Stimulated activated CD4-positive, alpha-beta T cell treated with anti-CD3 and anti-CD28 coated beads, Interleukin-4, amount 100 ng/mL, for 1 hour (primary cell): ENCODE data around the gene HTT.
A peak's percentile ranks its signal among the peaks of the same experiment; 100 is the strongest.

Experiments
- DNase-seq: peaks from one replicate; pipeline ENCODE4 v3.0.0-alpha.2; 2020

The HTT gene

GRCh38 chr4:3177905-3178304 is 103.4 kb downstream of the HTT start:
- DNase-seq, result no peak

- DNase-seq, result no peak
These were observed 103.9 kb downstream of the HTT start for GRCh38 chr4:3178351-3178750.

- no peak for DNase-seq
These were observed 104.7 kb downstream of the HTT start for GRCh38 chr4:3179126-3179706.

GRCh38 chr4:3183008-3183407 is 108.5 kb downstream of the HTT start:
- DNase-seq, result no peak

- DNase-seq, result no peak
These were observed 110.2 kb downstream of the HTT start for GRCh38 chr4:3184725-3185124.

GRCh38 chr4:3186609-3187008 is 112.1 kb downstream of the HTT start:
- no peak for DNase-seq

- no peak for DNase-seq
These were observed 113.6 kb downstream of the HTT start for GRCh38 chr4:3188118-3188517.

DNA sequence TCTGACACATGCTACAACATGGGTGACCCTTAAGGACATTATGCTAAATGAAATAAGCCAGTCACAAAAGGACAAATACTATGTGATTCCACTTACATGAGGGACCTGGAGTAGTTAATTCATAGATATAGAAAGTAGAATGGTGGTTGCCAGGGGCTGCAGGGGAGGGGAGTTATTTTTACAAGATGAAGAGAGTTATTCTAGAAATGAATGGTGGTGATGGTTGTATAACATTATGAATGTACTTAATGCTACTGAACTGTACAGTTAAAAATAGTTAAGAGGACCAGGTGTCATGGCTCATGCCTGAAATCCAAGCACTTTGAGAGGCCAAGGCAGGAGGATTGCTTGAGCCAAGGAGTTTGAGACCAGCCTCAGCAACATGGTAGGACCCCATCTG is 115.0 kb downstream of the HTT start:
- no peak for DNase-seq

GRCh38 chr4:3190549-3190948 is 116.1 kb downstream of the HTT start:
- no peak for DNase-seq

DNA sequence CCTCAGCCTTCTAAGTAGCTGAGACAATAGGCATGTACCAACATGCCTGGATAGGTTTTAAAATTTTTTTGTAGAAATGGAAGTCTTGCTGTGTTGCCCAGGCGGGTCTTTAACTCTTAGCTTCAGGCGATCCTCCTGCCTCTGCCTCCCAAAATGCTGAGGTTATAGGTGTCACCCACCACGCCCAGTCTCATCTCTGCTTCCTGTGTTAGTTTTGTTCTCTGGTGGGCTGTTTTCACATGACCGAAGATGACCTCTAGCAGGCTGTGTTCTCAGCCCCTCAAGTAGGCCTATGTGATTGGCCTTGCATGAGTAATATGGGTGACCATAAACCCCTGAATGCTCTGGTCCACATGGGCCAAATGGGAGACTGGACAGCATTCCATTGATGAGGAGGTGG is 117.7 kb downstream of the HTT start:
- DNase-seq, result no peak

DNA sequence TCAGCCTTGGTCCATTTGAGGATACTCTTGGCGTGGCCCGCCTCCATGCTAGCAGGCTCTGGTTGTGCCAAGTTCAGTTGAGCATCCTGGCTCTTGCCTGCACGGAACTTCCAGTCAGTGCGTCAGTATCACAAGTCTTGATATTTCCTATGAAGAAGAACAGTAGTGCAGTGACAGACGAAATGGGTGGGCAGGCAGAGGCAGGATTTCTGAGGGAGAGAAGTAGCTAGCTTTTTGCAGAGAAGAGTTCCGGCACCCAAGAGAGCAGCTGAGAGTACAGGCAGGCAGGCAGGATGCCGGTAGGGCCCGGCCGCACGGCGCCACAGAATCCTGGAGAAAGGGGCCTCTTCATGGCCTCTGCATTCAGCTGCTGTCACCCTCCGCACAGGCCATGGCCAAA is 118.3 kb downstream of the HTT start:
- no peak for DNase-seq

DNA sequence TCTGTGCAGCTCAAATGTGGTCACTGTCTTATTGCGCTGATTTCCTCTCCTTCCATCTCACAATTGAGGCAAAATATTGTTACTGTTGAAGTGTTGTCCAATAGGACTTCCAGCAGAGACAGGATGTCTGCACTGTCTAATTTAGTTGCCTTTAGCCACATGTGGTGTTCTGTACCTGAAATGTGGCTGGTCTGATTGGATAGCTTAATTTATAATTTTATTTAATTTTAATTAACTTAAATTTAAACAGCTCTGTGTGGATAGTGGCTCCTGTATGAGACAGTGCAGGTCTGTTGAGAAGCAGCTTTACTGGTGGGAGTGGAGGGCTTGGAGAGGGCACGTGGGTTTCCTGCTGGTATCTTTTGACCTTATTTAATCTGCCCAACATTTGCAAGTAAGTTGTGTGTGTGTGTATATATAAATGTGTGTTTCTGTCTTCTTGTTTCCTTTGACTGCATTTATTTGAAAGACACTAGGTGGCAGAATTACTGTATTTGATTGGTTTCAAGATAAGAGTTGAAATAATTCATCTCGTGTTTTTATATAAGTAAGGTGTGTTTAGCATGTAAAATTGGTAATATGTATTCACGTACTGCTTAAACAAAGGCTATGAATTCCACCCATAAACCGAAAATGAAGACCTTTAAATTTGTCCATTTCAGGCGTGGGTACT is 119.2 kb downstream of the HTT start:
- no peak for DNase-seq

GRCh38 chr4:3196670-3197359 is 122.3 kb downstream of the HTT start:
- DNase-seq, result no peak

DNA sequence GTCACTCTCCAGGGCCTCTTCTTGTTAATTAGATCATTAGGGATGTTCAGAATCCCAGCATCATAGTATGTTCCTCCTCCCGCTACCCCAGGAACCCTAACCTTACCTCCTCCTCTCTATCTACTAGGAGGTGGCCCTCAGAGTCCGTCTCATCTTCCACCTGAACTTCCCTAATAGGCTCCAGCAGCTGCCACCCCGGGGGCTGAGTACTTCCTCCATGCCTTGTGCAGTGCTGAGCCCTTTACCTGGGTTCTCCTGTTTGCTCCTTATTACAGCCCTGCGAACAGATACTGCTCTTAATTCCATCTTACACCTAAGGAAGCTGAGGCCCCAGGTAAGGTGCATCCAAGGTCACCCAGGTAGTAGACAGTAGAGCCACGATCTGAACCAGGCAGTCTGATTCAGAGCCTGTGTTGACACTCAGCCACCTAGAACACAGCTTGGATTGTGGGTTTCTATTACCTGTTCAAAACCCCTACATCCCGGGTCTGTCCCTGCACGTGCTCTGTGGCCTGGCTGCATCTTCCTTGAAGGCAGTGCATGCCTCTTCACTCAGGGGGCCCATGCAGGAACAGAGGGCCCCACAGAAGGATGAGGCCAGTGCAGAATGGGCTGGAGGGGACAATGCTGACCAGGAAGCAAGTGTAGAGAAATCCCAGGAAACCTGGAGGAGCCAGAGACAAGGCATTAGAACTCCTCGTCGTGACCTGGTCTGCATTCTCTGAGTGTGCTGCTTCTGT is 123.1 kb downstream of the HTT start:
- no peak for DNase-seq

DNA sequence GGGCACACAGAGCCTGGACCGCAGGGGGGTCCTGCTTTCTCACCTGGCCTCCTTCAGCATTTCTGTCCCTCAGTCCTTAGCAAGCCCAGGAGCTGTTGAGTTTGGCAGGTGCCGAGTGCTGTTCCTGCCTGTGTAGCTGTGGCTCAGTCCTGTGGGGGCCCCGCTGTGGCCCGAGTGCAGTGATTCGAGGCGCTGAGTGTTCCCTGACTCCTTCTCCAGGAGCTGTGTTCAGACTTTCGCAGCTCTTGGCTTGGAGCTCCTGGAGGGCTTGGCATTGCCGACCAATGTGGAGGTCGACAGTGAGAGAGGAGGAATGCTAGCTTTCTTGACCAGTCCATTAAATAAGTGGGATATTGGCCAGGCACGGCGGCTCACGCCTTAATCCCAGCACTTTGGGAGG is 124.4 kb downstream of the HTT start:
- no peak for DNase-seq

DNA sequence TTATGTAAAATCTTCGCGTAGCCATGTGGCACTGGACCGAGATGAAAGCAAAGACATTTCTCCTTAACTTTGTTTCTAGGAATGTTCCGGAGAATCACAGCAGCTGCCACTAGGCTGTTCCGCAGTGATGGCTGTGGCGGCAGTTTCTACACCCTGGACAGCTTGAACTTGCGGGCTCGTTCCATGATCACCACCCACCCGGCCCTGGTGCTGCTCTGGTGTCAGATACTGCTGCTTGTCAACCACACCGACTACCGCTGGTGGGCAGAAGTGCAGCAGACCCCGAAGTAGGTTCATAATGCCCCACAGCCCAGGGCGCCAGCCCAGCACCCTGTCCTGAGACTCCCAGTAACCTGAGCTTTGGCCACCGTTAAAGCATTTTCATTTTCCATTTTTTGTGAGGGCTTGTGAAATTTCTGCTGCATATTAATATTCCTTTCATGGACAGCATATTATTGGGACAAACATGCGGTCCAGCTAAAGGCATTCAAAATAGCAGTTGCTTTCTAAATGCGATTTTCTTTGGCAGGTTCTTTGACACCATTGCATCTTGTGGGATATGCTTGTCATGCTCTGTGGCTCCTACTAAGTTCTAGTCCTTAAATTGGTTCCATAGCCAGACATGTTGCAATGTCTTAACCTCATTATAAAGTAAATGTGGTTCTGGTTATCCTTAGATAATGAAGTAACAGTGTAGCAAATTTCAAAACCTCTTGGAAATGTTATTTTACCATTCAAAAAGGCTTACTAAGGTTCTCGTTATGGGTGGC is 125.4 kb downstream of the HTT start:
- no peak for DNase-seq

- no peak for DNase-seq
These were observed 126.1 kb downstream of the HTT start for GRCh38 chr4:3200423-3201090.

GRCh38 chr4:3201718-3202702 is 127.5 kb downstream of the HTT start:
- DNase-seq, result peak; percentile 45

DNA sequence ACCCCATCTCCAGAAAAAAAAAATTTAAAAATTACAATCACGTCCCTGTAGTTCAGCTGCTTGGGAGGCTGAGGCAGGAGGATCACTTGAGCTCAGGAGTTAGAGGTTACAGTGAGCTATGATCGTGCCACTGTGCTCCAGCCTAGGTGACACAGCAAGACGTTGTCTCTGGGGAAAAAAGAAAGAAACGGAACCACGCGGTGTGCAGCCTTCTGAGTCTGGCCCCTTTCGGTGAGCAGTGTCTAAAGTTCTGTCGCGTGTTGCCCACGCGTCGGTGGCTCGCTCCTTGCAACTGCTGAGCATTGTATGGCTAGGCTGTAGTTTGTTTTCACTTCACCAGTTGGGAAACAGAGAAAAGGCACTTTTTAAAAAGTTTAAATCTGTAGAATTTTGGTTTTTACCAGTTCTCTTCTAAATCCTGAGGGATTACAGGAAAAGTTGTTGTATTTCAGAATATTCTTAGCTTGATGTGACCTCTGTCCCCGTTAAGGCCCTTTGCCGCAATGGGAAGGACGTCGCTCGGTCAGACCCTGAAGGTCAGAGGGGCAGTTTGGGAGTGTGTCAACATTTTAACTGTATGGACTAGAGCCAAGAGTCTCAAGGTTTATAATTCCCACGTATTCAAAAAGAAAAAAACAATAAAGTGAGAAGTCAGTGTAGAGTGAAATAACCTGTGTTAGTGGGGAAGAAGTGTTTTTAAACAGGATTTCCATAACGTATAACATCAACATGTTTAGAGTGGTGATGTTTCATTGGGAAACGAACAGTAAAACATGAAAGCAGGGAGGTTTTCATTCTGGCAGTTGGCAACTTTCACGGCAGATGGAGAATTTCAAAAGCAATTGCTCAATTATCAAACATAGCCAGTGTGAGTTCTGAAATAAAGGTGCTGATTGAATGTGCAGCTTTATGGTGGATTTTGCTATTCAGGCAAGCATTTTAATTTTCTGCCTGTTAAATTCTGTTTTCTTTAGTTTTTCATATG is 128.6 kb downstream of the HTT start:
- DNase-seq, result peak; percentile 44

- no peak for DNase-seq
These were observed 129.5 kb downstream of the HTT start for GRCh38 chr4:3203971-3204431.
